ENCODE measurements around the gene ASTN1.

ASTN1 gene

DNA sequence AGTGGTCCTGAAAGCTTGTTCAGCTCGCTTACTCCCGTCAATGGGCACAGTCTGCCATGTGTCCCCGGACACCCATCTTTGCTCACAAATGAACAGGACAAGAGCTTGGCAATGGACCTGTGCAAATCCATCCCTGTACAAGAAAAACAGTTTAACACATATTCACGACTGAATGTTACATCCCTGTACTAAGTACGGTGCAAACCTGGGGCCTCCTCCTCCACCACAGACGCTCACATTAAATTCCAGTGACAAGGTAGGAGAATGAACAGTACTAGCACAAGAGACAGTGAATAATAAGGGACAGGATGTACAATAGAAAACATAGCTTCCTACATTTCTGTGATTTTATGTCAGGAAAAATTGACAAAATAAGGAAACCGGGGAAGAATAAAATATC, 187.7 kb downstream of the ASTN1 start:
- no peak for DNase-seq

DNA sequence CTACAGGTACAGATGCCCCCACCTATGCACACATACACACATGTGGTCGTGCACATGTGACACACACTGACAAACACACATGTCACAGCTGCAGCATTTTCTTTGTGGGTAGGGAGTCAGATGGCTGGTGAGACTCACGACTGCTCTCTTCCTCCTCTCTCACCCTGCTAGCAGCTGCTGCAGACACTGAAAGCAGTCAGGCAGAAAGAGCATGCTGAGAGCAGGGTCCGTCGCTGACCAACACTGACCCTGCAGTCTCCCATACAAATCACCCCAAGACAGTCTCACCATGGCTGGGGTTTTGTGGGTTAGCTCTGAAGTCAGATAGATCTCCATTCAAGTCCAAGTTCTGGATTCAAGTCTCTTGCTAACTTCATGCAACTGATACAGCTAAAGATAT, 188.3 kb downstream of the ASTN1 start:
- no peak for DNase-seq

DNA sequence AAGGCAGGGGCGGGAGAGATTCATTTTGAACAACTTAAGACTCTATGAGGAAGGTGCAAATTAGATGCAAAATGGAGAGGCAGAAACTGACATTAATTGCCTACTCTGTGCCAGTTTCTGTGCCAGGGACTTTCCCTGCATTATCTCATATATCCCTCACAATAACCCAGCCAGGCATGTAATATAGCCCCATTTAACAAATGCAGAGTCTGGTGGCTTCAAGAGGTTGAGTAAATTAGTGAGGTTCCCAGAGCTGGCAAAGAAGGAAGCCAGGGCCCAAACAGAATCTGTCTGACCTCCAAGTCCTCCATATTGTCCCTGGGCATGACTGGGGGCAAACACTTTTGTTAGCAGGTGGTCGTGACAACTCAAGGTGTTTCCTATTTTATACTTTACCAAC, 199.8 kb downstream of the ASTN1 start:
- DNase-seq = no peak

DNA sequence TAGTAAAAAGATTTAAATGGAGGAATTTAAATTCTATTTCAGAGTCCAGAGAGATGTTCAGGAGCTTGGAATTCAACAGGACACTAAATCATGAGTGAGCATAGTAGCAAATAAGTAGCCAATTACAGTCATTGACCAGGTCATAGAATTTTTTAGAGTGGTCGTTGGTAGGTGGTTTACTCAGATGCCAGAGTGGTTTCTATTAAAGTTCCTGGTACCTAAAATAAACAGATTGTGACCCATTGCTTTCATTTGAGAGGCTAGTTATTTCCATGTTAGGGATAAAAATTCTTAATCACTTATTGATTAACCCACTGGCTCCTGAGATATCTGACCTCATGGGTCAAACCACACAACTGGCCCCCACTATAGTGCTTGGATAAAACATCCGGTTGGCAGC, 201.3 kb downstream of the ASTN1 start:
- DNase-seq = no peak

DNA sequence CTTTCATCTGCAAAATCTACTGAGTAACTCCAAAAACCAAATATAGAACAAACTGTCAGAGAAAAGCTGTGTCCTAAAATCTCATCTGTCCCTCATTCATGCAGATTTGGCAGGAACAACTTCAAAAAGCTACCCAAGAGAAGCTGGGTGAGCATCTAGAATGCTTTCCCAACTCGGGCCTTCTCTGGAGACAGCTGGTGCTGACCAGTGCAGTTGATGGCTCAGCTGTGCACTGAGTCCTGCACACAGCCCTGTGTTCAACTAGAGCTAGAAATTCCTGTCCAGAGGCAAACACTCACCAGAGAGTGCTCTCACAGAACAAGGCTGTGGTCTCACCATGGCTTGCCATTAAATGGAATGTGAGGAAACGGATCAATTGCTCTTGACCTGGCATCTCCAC, 202.8 kb downstream of the ASTN1 start:
- no peak for DNase-seq

DNA sequence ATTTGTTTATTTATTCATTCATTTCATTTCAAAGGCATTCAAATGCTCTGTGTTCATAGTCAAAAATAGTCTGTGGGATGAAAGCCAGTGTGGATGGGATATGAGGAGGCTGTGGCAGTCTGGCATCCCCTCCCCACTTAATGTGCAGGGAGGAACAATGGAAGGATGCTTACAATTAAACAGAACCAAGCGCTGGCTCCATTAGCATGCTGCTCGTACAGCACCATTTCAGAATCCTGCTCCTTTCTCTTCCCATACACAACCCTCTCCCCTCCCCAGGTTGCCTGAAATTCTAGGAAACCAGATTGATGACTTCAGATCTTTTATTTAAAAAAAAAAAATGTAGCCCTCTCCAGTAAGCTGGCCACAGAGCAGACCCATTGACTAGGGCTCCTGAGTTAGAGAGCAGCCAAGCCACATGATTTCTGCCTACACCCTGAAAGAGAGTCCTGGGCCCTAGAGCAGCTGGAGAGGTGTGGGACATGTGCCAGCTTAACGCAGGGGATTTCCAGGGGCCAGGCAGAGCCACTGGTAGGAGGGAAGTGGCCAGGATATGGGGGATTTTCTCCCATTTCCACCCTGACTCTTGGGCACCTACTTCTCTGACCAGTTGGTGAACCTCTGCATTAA, 205.2 kb downstream of the ASTN1 start:
- DNase-seq = no peak

DNA sequence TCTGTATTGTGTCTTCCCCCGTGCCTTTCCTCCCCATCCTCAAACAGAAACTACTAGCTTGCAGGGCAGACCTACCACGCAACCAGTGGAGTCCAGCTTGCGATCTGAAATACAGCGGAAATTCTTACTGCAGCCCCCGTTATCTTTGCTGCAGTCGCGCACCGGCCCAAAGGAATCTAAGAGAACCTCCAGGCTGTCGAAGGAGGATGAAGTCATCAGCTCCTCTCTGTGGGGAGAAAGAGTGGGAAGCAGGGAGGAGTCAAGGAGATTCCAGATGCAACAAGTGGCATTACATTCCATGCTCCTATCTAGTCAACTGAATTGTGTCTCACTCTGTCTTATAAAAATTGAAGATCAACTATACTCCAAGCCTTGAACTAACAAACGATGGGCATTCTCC, 206.9 kb downstream of the ASTN1 start:
- DNase-seq = no peak

DNA sequence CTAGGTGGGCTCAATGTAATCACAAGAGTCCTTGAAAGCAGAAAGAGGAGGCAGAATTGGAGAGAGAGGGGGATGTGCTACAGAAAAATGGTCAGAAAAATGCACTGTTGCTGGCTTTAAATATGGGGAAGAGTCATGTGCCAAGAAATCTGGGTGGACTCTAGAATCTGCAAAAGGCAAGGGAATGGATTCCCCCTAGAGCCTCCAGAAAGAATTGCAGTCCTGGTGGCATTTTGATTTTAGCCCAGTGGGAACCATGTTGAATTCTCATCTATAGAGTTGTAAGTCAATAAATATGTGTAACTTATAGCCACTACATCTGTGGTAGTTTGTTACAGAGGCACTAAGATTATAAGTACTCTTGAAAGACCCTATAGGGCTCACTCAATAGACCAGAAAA, 210.3 kb downstream of the ASTN1 start:
- DNase-seq = no peak

DNA sequence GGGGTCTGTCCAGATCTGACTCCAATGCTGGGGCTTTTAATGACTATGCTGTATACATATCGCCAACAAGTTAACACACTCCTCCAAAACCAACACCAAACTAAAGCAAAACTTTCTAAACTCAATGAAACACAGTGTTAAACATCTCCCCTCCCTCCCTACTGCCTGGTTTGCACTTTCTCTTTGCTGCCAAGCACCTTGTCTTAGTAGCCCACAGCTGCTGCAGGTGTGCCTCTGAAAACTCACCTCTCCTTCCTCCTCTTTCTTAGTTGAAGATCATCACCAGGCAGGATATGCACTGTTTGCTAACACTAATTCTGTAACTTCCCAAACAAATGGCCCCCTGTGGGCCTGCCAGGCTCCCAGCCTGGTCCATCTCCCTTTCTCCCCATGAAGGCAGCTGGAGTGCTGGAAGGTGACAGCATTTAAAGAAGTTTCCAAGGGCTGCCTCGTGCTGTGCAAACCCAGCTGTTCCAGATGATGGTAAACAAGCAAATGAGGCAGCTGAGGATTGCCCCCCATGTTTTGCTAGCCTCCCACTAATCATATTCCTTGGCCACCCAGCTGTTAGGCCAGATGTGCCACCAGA, 213.7 kb downstream of the ASTN1 start:
- DNase-seq = no peak

DNA sequence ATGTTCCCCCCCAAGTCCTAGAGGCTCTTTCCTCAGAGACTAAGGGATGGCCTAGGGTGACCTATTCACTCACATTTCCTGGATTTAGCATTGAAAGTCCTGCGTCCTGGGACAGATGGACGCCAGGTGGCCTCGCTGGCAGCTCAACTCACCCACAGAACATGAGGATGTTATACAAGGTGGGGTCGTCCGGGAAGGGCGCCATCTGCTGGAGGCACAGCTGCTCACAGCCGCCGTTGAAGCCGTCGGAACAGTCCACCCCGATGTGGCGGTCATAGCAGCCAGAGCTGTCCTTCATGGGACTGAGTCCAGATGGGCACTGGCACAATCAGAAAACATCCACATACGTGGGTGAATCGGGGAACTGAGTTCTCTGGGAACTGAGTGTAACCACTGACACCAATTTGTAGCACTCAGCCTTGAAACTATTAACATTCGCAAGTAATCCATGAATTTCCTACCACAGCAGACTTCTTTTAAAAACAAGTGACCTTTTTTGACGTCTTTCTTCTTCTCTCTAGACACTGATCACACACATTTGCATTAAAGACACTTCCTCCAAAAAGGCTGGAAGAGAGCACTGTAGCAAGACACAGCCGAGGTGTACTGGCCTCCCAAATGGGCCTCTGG, 215.4 kb downstream of the ASTN1 start:
- DNase-seq = no peak

DNA sequence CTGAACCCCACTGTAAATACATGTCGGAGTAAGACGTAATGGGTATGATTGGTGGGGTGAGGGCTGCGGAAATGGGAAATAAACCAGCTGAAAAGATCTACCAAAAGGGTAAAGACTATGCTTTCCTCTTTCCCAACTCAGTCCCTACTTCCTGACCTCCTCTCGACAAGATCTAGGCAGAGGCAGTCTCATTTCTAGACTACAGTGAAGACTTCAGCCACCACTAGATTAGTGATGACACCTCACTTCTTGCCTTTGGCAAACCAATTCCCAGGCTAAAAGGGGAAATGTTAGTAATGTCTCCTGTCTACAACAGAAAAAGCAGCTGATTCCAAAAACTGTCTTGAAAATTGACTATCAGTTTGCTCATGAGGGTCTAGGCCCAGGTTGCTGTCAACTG, 219.9 kb downstream of the ASTN1 start:
- no peak for DNase-seq

DNA sequence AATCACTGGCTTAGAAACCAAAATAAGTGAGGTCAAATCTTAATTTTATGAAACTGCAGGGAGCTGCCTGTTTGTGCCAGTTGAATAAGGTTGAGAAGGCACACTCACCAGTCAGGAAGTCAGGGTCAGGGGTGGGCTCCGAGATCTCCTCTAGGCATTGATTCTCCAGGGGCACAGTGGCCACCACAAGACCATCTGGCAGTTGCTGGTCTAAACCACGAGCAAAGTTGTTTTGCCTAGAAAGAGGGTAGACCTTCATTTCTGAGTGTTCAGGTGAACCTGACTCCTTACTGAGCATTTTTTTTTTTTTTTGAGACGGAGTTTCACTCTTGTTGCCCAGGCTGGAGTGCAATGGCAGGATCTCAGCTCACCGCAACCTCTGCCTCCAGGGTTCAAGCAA, 220.7 kb downstream of the ASTN1 start:
- no peak for DNase-seq

DNA sequence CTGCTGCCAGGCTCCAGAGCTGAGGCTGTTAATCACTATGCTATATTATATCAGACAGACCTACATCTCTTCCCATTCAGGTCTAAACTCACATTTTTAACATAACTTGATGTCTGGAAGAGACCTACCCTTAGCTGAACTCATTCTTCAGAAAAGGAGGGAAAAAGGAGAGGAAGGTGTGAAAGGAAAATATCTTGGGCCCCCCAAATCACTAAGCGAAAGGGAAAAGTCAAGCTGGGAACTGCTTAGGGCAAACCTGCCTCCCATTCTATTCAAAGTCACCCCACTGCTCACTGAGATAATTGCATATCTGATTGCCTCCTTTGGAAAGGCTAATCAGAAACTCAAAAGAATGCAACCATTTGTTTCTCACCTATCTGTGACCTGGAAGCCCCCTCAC, 222.2 kb downstream of the ASTN1 start:
- DNase-seq = no peak

DNA sequence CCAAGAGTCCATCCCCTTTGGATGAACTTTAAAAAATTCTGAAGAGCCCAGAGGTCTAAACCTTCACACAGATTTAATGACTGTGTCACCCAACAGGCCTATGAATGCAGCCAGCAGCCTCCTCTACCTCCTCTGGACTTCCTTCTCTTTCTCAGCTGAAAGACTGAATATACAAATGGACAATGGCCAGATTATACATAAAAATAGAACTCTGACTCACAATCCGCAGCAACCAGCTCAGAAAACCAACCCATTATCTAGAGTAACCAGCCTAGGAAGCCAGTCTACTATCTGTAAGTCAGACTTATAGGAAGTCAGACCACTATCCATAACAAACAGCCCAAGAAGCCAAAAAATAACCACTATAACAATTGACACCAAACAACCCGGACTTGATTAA, 224.5 kb downstream of the ASTN1 start:
- no peak for DNase-seq

DNA sequence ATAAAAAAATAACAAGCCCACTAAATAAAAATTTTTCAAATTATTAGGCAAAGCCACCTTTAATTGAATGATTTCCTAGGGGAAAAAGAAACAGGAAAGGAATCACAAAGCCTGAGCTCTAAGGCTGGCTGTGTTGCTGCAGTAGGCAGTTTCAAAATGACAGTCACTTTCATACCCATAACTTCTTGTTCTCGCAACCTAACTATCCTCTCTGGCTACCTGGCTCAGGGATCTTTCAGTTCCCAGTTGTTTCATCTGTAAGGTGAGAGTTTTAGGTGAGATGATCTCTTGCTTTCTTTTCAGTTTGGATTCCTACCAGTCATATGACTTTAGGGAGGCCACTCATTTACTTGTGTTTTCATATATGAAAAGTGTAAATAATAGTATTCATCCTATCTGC, 226.1 kb downstream of the ASTN1 start:
- DNase-seq = no peak

DNA sequence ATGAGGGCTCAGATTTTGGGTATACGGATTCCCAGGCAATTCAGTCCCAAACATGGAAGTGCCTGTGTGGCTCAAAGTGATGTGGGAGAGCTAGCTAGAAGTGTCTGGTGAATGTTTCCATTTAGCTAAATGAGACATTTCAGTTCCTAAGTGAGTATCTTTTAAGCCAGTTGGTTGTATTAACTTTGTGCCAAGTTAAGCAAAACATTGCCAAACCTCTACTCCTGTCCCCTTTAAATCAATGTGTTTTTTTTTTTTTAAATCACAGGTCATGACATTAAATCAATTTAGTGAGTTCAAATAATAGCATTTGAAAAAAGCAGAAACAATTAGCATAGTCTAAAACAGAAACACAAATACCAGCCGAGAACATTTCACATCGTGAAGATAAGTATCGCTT, 230.1 kb downstream of the ASTN1 start:
- no peak for DNase-seq

DNA sequence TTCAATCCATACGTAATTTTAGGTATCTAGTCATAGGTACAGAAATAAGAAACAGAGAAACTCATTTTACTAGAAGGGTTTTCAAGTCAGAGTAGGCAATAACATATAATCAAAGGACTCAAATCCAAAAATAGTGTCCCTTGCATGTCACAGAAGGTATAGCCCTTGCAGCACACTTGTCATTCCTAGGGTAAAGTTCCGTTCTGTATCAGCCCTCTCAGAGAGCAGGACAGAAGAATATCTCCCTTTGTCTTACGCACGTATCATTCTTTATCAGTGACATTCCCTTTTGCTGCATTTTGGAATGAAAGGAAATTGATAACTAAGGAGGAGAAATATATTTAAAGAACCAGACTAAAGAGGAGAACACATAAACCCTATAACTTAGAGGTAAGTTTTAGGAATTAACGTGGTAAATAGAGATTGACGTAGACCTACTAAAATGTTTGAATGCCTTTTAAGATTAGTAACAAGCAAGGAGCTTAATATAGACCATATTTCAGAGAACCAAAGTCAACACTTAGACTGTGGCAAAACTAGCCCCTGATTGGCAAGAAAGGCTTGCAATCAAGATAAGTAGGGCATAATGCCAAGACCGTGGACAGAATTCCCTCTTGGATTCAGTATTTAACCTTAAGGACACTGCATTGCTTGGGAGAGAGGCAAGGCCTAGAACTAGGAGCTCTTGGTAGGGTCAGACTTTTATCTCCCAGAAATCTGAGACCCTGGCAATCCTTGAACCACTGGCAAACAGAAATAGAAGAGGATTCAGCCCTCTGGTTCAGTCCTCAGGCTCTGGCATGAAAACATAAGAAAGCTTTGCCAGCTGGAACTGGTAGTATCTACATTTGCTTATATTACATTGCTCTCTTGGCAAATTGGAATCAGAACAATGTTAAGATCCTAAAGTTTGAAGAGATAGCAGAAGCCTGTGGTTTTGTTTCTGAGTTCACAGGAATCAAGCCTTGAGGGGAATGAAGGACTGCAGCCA, 232.1 kb downstream of the ASTN1 start:
- DNase-seq = no peak

DNA sequence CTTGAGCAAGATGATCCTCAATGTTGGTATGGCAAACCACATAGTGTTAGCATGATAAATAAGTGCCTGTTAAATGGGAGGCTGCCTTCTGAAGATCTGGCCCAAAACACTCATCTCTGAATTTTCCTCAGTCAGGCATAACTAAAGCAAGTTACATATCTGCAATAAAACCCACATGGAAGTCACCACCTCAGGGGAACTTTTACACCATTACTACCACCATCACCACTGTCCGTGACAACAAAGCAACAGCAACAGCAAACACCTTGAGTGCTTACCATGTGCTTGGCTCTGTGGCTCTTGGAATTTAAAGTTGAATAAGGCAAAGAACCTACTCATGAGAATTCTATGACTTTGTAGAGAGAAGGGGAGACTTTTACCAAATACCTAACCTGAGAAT, 233.0 kb downstream of the ASTN1 start:
- no peak for DNase-seq

DNA sequence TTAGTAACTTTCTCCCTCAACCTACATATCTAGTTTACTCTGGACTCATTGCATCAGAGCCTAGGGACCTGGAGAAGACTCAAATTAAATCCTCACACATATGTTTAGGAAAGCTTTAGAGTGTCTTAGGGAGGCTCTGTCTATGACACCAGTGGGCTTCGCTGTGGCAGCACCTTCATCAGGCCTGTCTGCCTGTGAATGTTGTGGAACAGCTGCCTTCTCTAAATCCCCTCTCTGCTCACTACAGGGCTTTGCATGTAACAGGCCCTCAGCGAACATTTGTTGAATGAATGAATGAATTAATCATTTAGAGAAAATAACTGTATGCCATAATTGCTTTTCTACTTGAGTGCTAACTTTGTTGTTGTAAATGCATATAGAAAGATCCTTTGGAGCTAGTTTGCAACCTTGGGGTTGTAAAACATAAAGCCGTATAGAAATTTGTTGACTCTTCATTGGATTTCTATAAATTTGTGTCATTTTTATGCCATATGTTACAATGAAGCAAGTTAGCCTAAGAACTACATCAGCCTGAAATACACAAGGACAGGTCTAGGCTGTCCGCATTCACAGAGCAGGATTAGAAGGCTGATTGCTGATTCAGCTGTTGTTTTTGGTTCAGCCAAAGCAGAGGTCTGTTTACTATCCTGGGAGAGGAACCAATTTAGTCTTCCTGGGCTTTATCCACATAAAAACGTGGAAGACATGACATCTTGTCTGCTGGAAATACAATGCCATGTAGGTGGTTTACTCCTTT, 238.0 kb downstream of the ASTN1 start:
- no peak for DNase-seq

DNA sequence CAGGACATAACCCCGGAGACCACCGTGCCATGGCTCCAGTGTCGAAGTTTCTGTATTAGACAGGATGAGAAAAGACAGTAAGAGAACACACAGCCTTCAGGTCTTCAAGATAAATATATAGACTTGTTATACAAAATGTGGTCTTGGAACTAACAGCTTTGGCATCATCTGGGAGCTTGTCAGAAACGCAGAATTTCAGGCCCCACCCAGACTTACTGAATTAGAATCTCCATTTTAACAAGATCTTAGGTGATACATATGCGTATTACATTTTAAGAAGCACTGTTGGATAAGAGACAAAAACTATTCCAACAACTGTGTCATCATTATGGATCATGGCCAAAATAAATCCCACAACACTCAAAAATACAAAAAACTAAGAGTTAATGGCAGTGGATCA, 239.3 kb downstream of the ASTN1 start:
- no peak for DNase-seq

DNA sequence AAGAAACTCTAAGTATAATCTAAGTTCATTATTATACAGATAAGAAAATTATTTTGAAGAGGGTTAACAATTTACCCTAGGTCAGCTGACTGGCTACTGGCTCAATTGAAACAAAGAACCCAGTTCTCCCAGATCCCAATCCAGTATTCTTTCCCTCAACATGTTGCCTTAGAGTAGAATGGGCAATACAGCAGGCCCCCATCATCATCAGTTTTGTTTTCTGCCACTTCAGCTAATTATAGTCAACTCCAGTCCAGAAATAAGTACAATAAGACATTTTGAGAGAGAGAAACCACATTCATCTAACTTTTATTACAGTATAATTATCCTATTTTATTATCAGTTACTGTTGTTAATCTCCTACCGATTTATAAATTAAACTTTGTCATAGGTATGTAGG, 241.2 kb downstream of the ASTN1 start:
- no peak for DNase-seq

DNA sequence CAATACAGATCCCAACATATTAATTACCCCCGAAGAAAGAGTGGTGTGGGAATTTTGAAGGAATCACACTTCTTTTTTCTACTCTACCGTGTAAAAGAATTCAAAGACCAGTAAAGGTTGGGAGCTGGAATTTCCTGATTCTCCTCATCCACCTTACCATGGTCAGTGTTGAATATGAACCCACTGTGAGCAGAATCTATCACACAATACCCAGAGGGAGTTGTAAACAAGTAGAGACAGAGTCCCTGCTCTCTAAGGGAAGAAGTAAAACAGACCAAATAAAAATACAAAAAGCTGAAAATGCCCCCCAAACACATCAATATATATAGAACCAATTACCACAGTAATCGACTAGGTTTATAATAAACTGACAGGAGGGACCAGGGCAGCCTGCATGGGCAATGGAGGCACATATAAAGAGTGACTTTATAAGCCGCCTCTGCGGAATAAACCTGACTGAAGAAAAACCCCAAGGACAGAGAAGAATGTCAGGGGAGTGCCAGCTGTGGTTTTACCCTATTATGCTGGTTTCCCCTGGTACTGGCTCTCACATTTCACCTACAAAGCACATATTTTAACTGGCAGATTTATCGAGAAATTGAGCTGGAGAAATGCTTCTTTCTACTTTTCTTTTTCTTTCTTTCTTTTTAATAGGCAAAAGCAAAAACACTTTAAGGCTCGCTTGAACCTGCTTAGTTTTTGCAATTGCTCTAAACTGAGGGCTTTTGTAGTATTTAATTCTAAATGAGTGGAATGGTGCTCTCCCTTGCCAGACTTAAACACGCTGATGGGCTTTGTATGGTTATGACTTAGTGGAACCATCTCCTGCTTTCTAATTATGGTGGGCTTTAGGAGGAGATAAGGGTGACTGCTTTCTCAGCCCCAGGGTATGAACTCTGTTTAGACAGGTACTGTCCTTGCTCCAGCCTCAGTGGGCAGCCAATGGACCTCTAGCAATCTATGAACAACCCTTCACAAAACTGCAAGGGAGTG, 244.8 kb downstream of the ASTN1 start:
- no peak for DNase-seq
